Adrenal gland (tissue), 5 donors: ENCODE results near the gene ZBTB7C.

Experiments used
- CTCF ChIP-seq, 6 experiments: fragments of 450-650 bp in 4 of 6; fragments of 200-600 bp in 2 of 6; sonication (generic) in 1 of 6; IDR thresholded peaks; 1 replicate in 5 of 6; 2 replicates in 1 of 6; pipeline versions ENCODE4 v1.5.1 to v1.8.0; 2016 to 2021; ENCODE audit warnings: antibody characterized with exemption in 6 of 6, mild to moderate bottlenecking in 2 of 6, moderate library complexity in 1 of 6
- POLR2A ChIP-seq, 2 donors: fragments of 450-650 bp; IDR thresholded peaks; one replicate each; pipeline ENCODE4 v1.6.1; 2017; ENCODE audit warnings: antibody characterized with exemption in 2 of 2, mild to moderate bottlenecking in 2 of 2, moderate library complexity in 1 of 2
- donor health status: DM: no; HTN: no; CAD: no.

- TF ChIP-seq POLR2A (IDR thresholded peaks at IDR 0.05) (no peak), CTCF (IDR thresholded peaks at IDR 0.05) (no peak)
Observed at GRCh38 chr18:48419277-48420022, 10.3 kb upstream of the ZBTB7C start.
